Activated CD8-positive, alpha-beta memory T cell treated with anti-CD3 and anti-CD28 coated beads, Interleukin-2, amount 10 ng/mL, durations not matched to agents 7 days and 5 days (primary cell): ENCODE data around the gene RAPGEF6. TPM values are rescaled to one million over a fixed set of nuclear protein-coding genes. Genes with fewer than 3 reads are reported as not detected.

Experiments used
- ATAC-seq: fragments of 150-1000 bp; cut with Tn5 transposase; one replicate; pipeline ENCODE4 v1.10.0; 2021; ENCODE audit warnings: moderate library complexity
- CTCF ChIA-PET: fragments of 350-600 bp; sonication (Branson Sonifier 250); formaldehyde crosslinking; loops from one replicate; lab custom pipeline; 2021; ENCODE audit warnings: antibody characterized with exemption; lab: Charles Lee
- DNase-seq: peaks from one replicate; pipeline ENCODE4 v3.0.0-alpha.2; 2020
- H3K27ac Mint-ChIP-seq: one replicate; pipeline ENCODE4 v1.8.0; 2021; ENCODE audit warnings: mild to moderate bottlenecking, mixed read lengths
- H3K27me3 Mint-ChIP-seq: one replicate; pipeline ENCODE4 v1.8.0; 2021; ENCODE audit warnings: mixed read lengths
- H3K36me3 Mint-ChIP-seq: one replicate; pipeline ENCODE4 v1.8.0; 2021; ENCODE audit warnings: mild to moderate bottlenecking, mixed read lengths
- H3K4me1 Mint-ChIP-seq: one replicate; pipeline ENCODE4 v1.8.0; 2021; ENCODE audit warnings: mixed read lengths
- H3K4me3 Mint-ChIP-seq: one replicate; pipeline ENCODE4 v1.8.0; 2021; ENCODE audit warnings: mild to moderate bottlenecking, moderate library complexity, mixed read lengths
- H3K9me3 Mint-ChIP-seq: one replicate; pipeline ENCODE4 v1.8.0; 2022; ENCODE audit warnings: low read depth, mixed read lengths
- total RNA-seq, 2 experiments: library from RNA; stranded (reverse); gene quantifications; one replicate each; pipeline ENCODE4 v1.2.3, GENCODE V29; 2021

Gene RAPGEF6
- total RNA-seq, 2 experiments from 2014 or later, result 31.3 to 35.2 TPM

DNA sequence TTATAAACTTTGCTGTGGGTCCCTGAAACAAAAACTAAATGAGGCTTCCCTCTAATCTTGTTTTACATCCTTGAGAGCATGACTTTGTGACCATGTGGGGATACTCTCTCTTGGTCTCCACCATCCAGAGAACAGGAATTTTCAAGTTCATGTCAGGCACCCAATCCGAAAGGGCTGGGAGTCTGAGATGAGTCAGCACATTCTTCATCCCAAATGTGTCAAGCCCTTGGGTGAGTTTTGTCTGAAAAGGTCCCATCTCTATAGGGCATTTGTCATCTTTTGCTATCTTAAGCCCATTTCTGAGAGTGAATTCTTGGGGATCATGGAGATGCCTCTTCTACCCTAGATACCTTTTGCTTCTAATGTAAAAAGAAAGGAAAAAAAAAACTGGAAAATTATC lies 26.9 kb upstream of the RAPGEF6 start:
- H3K36me3 Mint-ChIP-seq, result peaks cover 62% of the 10 kb centered on the region

GRCh38 chr5:131659841-131660240 lies 24.8 kb upstream of the RAPGEF6 start:
- DNase-seq (no peak), ATAC-seq (no peak)
- Mint-ChIP-seq H3K36me3 (peaks cover 57% of the 10 kb centered on the region), H3K9me3 (peaks cover 15% of the 10 kb centered on the region), H3K27ac (no peak overlapping the region), H3K4me1 (peaks cover 7% of the 10 kb centered on the region), H3K4me3 (no peak overlapping the region), H3K27me3 (no peaks in the 10 kb centered on the region)
- CTCF ChIA-PET, result no interaction called here

More for the DNA sequence above, 26.9 kb upstream of the RAPGEF6 start:
- no peak for DNase-seq
- Mint-ChIP-seq H3K27ac (no peak overlapping the region), H3K27me3 (no peaks in the 10 kb centered on the region), H3K4me3 (no peak overlapping the region), H3K4me1 (peaks cover 4% of the 10 kb centered on the region), H3K9me3 (peaks cover 15% of the 10 kb centered on the region)
- CTCF ChIA-PET, result no interaction called here
- ATAC-seq, result no peak

DNA sequence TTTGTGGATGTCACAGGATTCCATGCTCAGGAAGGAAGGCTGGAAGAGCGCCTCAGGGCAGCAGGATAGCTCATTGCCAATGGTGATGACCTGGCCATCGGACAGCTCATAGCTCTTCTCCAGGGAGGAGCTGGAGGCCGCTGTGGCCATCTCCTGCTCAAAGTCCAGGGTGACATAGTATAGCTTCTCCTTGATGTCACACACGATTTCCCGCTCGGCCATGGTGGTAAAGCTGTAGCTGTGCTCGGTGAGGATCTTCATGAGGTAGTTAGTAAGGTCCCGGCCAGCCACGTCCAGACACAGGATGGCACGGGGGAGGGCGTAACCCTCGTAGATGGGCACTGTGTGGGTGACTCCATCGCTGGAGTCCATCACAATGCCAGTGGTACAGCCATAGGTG lies 24.3 kb upstream of the RAPGEF6 start:
- Mint-ChIP-seq H3K9me3 (peaks cover 15% of the 10 kb centered on the region), H3K36me3 (peaks cover 61% of the 10 kb centered on the region), H3K4me3 (no peak overlapping the region), H3K27me3 (no peaks in the 10 kb centered on the region), H3K27ac (no peak overlapping the region), H3K4me1 (peaks cover 7% of the 10 kb centered on the region)
- CTCF ChIA-PET, result no interaction called here
- no peak for ATAC-seq
- no peak for DNase-seq

- H3K36me3 Mint-ChIP-seq, result peaks cover 52% of the 10 kb centered on the region
- H3K27me3 Mint-ChIP-seq, result no peaks in the 10 kb centered on the region
- peaks cover 2% of the 10 kb centered on the region for H3K9me3 Mint-ChIP-seq
- no peak overlapping the region for H3K27ac Mint-ChIP-seq
- ATAC-seq (no peak), DNase-seq (no peak)
- H3K4me3 Mint-ChIP-seq, result no peak overlapping the region
- H3K4me1 Mint-ChIP-seq, result peaks cover 7% of the 10 kb centered on the region
- CTCF ChIA-PET, result no interaction called here
Measured at GRCh38 chr5:131654776-131655175, 19.7 kb upstream of the RAPGEF6 start.

GRCh38 chr5:131654309-131654708 lies 19.3 kb upstream of the RAPGEF6 start:
- Mint-ChIP-seq H3K27me3 (no peaks in the 10 kb centered on the region), H3K27ac (no peak overlapping the region), H3K4me3 (no peak overlapping the region), H3K9me3 (peaks cover 2% of the 10 kb centered on the region), H3K36me3 (peaks cover 50% of the 10 kb centered on the region), H3K4me1 (peaks cover 7% of the 10 kb centered on the region)
- CTCF ChIA-PET, result no interaction called here
- DNase-seq (no peak), ATAC-seq (no peak)

DNA sequence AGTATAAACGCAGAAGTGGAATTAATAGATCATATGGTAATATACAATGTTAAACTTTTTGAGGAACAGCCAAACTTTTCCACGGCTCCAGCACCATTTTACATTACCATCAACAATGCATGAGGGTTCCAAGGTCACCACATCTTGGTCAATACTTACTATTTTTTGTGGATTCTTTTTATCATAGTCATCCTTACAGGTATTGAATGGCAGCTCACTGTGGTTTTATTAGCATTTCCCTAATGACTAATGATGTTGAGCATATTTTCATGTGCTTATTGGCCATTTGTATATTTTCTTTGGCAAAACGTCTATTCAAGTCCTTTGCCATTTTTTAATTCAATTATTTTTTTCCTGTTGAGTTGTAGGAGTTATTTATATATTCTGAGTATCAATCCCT lies 14.1 kb upstream of the RAPGEF6 start:
- ATAC-seq (no peak), DNase-seq (no peak)
- H3K36me3 Mint-ChIP-seq, result peaks cover 53% of the 10 kb centered on the region
- H3K27ac Mint-ChIP-seq, result no peak overlapping the region
- H3K9me3 Mint-ChIP-seq, result no peaks in the 10 kb centered on the region
- H3K4me1 Mint-ChIP-seq, result no peaks in the 10 kb centered on the region
- H3K4me3 Mint-ChIP-seq, result no peak overlapping the region
- CTCF ChIA-PET, result no interaction called here
- no peaks in the 10 kb centered on the region for H3K27me3 Mint-ChIP-seq

GRCh38 chr5:131647048-131647769 lies 12.2 kb upstream of the RAPGEF6 start:
- H3K36me3 Mint-ChIP-seq, result peaks cover 50% of the 10 kb centered on the region
- CTCF ChIA-PET, result interaction anchor here (0.6 to 1.8 kb wide), 3 partner anchors 9 to 369 kb away, joined by 3 to 6 read pairs (median 3); no protein-coding TSS in a partner anchor
- no peaks in the 10 kb centered on the region for H3K9me3 Mint-ChIP-seq
- no peaks in the 10 kb centered on the region for H3K4me1 Mint-ChIP-seq
- ATAC-seq, result no peak
- DNase-seq, result no peak
- no peaks in the 10 kb centered on the region for H3K27me3 Mint-ChIP-seq
- no peak overlapping the region for H3K27ac Mint-ChIP-seq
- H3K4me3 Mint-ChIP-seq, result no peak overlapping the region

DNA sequence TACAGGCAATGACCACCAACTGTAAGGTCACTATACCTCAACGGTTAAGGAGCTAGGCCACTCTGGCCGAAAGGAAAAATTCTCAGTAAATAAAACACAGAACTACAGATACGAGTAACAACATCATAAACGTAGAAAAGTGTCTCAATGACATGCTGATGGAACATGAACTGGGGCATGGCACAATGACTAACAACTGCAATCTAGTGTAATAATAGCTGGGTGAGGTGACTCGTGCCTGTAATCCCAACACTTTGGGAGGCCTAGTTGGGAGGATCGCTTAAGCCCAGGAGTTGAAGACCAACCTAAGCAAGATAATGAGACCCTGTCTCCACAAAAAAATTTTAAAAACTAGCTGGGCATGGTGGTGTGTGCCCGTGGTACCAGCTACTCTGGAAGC lies 9.8 kb upstream of the RAPGEF6 start:
- no peak for DNase-seq
- no peak for ATAC-seq
- H3K4me1 Mint-ChIP-seq, result peaks cover 9% of the 10 kb centered on the region

DNA sequence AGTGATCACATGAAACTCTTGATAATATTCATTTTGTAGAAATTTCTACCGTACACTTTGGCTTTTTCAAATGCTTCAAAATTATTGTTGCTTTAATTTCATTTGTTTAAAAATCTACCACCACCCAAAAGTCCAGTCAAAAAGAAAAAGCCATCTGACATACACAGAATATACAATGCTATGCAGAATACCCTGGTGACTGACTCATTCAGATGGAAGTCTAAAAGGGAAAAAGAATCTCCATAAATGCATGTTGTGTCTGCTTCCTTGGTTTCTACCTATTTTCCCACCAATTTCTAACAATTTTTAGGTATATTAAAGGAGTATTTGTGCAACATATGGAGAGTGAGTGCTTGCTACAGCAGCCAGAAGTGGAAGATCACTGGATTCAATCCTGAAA lies 9.3 kb upstream of the RAPGEF6 start:
- H3K9me3 Mint-ChIP-seq, result no peaks in the 10 kb centered on the region
- H3K27me3 Mint-ChIP-seq, result no peaks in the 10 kb centered on the region
- ATAC-seq (no peak), DNase-seq (no peak)
- H3K4me1 Mint-ChIP-seq, result peaks cover 12% of the 10 kb centered on the region
- CTCF ChIA-PET, result no interaction called here
- H3K4me3 Mint-ChIP-seq, result no peak overlapping the region
- H3K36me3 Mint-ChIP-seq, result peaks cover 33% of the 10 kb centered on the region
- no peak overlapping the region for H3K27ac Mint-ChIP-seq

More for the DNA sequence above, 9.8 kb upstream of the RAPGEF6 start:
- H3K27ac Mint-ChIP-seq, result no peak overlapping the region
- H3K27me3 Mint-ChIP-seq, result no peaks in the 10 kb centered on the region
- no peaks in the 10 kb centered on the region for H3K9me3 Mint-ChIP-seq
- CTCF ChIA-PET, result interaction anchor here (1.1 kb wide), 1 partner anchor 14 kb away, joined by 3 read pairs; no protein-coding TSS in a partner anchor
- no peak overlapping the region for H3K4me3 Mint-ChIP-seq
- H3K36me3 Mint-ChIP-seq, result peaks cover 36% of the 10 kb centered on the region

DNA sequence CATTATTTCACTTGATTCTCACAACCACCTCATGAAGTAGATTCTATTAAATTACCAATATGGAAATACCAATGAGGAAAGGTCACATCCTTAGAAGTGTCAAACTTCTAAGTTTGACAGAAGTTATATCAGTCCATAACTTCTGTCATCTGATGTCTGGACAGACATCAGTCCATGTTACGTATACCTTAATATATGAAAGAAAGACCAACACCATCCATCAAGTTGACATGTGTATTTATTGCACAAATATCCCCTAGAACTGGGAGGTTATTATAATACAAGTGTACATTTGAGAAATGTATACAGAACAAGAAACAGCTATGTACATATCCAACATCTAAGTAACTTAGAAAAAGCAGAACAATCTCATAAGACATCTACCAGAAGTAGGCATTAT lies 6.5 kb upstream of the RAPGEF6 start:
- Mint-ChIP-seq H3K36me3 (peaks cover 21% of the 10 kb centered on the region), H3K4me3 (no peak overlapping the region), H3K27ac (no peak overlapping the region), H3K9me3 (no peaks in the 10 kb centered on the region), H3K4me1 (peaks cover 18% of the 10 kb centered on the region), H3K27me3 (no peaks in the 10 kb centered on the region)
- no peak for DNase-seq
- CTCF ChIA-PET, result interaction anchor here (1.2 to 1.3 kb wide), 2 partner anchors 52 to 367 kb away, joined by 3 to 5 read pairs; no protein-coding TSS in a partner anchor
- no peak for ATAC-seq

- Mint-ChIP-seq H3K9me3 (no peaks in the 10 kb centered on the region), H3K27me3 (no peaks in the 10 kb centered on the region), H3K27ac (peak overlapping the region; percentile 12), H3K4me1 (peaks cover 23% of the 10 kb centered on the region), H3K4me3 (no peak overlapping the region), H3K36me3 (peaks cover 16% of the 10 kb centered on the region)
- no peak for ATAC-seq
- CTCF ChIA-PET, result interaction anchor here (1.1 to 1.2 kb wide), 2 partner anchors 10 to 51 kb away, joined by 3 to 5 read pairs; no protein-coding TSS in a partner anchor
- no peak for DNase-seq
Measured at GRCh38 chr5:131640043-131640856, 5.2 kb upstream of the RAPGEF6 start.

GRCh38 chr5:131639148-131639547 lies 4.1 kb upstream of the RAPGEF6 start:
- no peak overlapping the region for H3K4me3 Mint-ChIP-seq
- no peak for ATAC-seq

DNA sequence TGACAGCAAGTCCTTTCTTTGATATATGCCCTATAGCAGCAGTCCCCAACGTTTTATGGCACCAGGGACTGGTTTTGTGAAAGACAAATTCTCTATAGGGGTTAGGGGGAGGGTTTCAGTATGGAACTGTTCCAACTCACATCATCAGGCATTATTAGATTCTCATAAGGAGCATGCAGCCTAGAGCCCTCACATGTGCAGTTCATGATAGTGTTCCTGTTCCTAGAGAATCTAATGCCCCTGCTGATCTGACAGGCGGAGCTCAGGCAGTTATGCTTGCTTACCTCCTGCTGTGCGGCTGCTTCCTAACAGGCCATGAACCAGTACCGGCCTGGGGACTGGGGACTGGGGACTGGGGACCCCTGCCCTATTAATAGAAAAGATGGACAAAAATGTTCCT lies 2.7 kb upstream of the RAPGEF6 start:
- H3K4me3 Mint-ChIP-seq, result no peak overlapping the region
- no peaks in the 10 kb centered on the region for H3K9me3 Mint-ChIP-seq
- H3K27me3 Mint-ChIP-seq, result peaks cover 2% of the 10 kb centered on the region
- H3K27ac Mint-ChIP-seq, result no peak overlapping the region
- peaks cover 23% of the 10 kb centered on the region for H3K4me1 Mint-ChIP-seq
- DNase-seq (no peak), ATAC-seq (no peak)
- CTCF ChIA-PET, result no interaction called here
- H3K36me3 Mint-ChIP-seq, result peaks cover 7% of the 10 kb centered on the region

More at GRCh38 chr5:131639148-131639547, 4.1 kb upstream of the RAPGEF6 start:
- DNase-seq, result no peak
- peaks cover 23% of the 10 kb centered on the region for H3K4me1 Mint-ChIP-seq
- no peak overlapping the region for H3K27ac Mint-ChIP-seq
- peaks cover 10% of the 10 kb centered on the region for H3K36me3 Mint-ChIP-seq
- CTCF ChIA-PET, result interaction anchor here (1.8 kb wide), 1 partner anchor 50 kb away, joined by 8 read pairs; no protein-coding TSS in a partner anchor
- peaks cover 2% of the 10 kb centered on the region for H3K27me3 Mint-ChIP-seq
- H3K9me3 Mint-ChIP-seq, result no peaks in the 10 kb centered on the region
